HepG2 (cell line): ENCODE results near the gene MISFA. TPM values are rescaled to one million over a fixed set of nuclear protein-coding genes. Genes with fewer than 3 reads are reported as not detected.

ENCODE experiments used
- ARNT ChIP-seq: fragments of 450-650 bp; IDR thresholded peaks from 2 replicates; pipeline ENCODE4 v1.6.1; 2017
- BCL6 ChIP-seq: IDR thresholded peaks from 2 replicates; pipeline ENCODE4 v1.6.1; 2016; ENCODE audit warnings: missing genetic modification reagents, missing compliant biosample characterization
- BORCS8-MEF2B ChIP-seq: sonication (generic); formaldehyde crosslinking; IDR thresholded peaks from 2 replicates; pipeline ENCODE4 v1.8.0; 2022; ENCODE audit warnings: mild to moderate bottlenecking, missing genetic modification reagents
- ELF3 ChIP-seq: IDR thresholded peaks from 2 replicates; pipeline ENCODE4 v1.6.1; 2016; ENCODE audit warnings: missing genetic modification reagents, missing compliant biosample characterization
- FLYWCH1 ChIP-seq: sonication (generic); formaldehyde crosslinking; IDR thresholded peaks from 2 replicates; pipeline ENCODE4 v1.8.1; 2023; ENCODE audit warnings: mild to moderate bottlenecking, missing genetic modification reagents
- KDM2A ChIP-seq: sonication (generic); formaldehyde crosslinking; IDR thresholded peaks from 2 replicates; pipeline ENCODE4 v1.4.0; 2020; ENCODE audit warnings: low read depth, missing genetic modification reagents, borderline replicate concordance
- NFYB ChIP-seq: sonication (generic); formaldehyde crosslinking; IDR thresholded peaks from 2 replicates; pipeline ENCODE4 v1.4.0; 2020; ENCODE audit warnings: missing genetic modification reagents
- PHF5A ChIP-seq: IDR thresholded peaks from one replicate; pipeline ENCODE4 v1.6.1; 2018; ENCODE audit warnings: low read depth, missing genetic modification reagents; ENCODE audit not compliant: unreplicated experiment
- RARG ChIP-seq: sonication (generic); formaldehyde crosslinking; IDR thresholded peaks from 2 replicates; pipeline ENCODE4 v1.4.0; 2020; ENCODE audit warnings: low read depth, mild to moderate bottlenecking, missing genetic modification reagents
- YEATS2 ChIP-seq: sonication (generic); formaldehyde crosslinking; IDR thresholded peaks from 2 replicates; pipeline ENCODE4 v1.4.0; 2020; ENCODE audit warnings: missing genetic modification reagents, borderline replicate concordance
- ZNF878 ChIP-seq: sonication (generic); formaldehyde crosslinking; IDR thresholded peaks from 2 replicates; pipeline ENCODE4 v1.8.1; 2023; ENCODE audit warnings: mild to moderate bottlenecking, missing genetic modification reagents, moderate library complexity
- polyA plus RNA-seq, 8 experiments: library from polyadenylated mRNA; depleted of rRNA in 3 of 8; stranded (reverse) in 7 of 8; unstranded in 1 of 8; fragments of >200 nt; fragmentation: Illumina TruSeq in 4 of 8; extraction: Trizol in 4 of 8; gene quantifications; 2 replicates each; pipeline versions ENCODE4 v1.2.1 to v1.2.3, GENCODE V29; 2011 to 2016; ENCODE audit warnings: low read depth in 4 of 8, missing spikeins in 1 of 8, mixed read lengths in 1 of 8; ENCODE audit not compliant: insufficient read depth in 1 of 8
- total RNA-seq, 5 experiments: library from RNA; depleted of rRNA; stranded (reverse); fragments of >200 nt; fragmentation: Illumina TruSeq; extraction: Trizol; gene quantifications; 2 replicates each; pipeline ENCODE4 v1.2.3, GENCODE V29; 2016; ENCODE audit warnings: low read depth in 1 of 5
- TF ChIP-seq, protein P1 (sequence below): IDR thresholded peaks from 2 replicates; pipeline ENCODE4 v1.6.1; 2016; ENCODE audit warnings: control low read depth
- TF ChIP-seq, protein P2 (sequence below): sonication (generic); formaldehyde crosslinking; IDR thresholded peaks from 2 replicates; pipeline ENCODE4 v1.4.0; 2020; ENCODE audit warnings: missing genetic modification reagents
- TF ChIP-seq, protein P3 (sequence below): IDR thresholded peaks from 2 replicates; pipeline ENCODE4 v1.6.1; 2018; ENCODE audit warnings: missing genetic modification reagents
- TF ChIP-seq, protein P4 (sequence below): sonication (generic); formaldehyde crosslinking; IDR thresholded peaks from 2 replicates; pipeline ENCODE4 v1.8.0; 2022; ENCODE audit warnings: mild to moderate bottlenecking, missing genetic modification reagents; ENCODE audit not compliant: insufficient replicate concordance
- TF ChIP-seq, protein P5 (sequence below): IDR thresholded peaks from 2 replicates; pipeline ENCODE4 v1.6.1; 2016
- TF ChIP-seq, protein P6 (sequence below): sonication (generic); formaldehyde crosslinking; IDR thresholded peaks from 2 replicates; pipeline ENCODE4 v1.5.1; 2020; ENCODE audit warnings: missing genetic modification reagents, mild to moderate bottlenecking, borderline replicate concordance
- TF ChIP-seq, protein P7 (sequence below): sonication (generic); formaldehyde crosslinking; IDR thresholded peaks from 2 replicates; pipeline ENCODE4 v1.8.1; 2022; ENCODE audit warnings: mild to moderate bottlenecking, missing genetic modification reagents

MISFA gene
- total and polyA plus RNA-seq, 2 of the 13 experiments (the other 11 are each of a cell fraction or from before 2014, with no cell fraction given), result 1.4 to 5.4 TPM

DNA sequence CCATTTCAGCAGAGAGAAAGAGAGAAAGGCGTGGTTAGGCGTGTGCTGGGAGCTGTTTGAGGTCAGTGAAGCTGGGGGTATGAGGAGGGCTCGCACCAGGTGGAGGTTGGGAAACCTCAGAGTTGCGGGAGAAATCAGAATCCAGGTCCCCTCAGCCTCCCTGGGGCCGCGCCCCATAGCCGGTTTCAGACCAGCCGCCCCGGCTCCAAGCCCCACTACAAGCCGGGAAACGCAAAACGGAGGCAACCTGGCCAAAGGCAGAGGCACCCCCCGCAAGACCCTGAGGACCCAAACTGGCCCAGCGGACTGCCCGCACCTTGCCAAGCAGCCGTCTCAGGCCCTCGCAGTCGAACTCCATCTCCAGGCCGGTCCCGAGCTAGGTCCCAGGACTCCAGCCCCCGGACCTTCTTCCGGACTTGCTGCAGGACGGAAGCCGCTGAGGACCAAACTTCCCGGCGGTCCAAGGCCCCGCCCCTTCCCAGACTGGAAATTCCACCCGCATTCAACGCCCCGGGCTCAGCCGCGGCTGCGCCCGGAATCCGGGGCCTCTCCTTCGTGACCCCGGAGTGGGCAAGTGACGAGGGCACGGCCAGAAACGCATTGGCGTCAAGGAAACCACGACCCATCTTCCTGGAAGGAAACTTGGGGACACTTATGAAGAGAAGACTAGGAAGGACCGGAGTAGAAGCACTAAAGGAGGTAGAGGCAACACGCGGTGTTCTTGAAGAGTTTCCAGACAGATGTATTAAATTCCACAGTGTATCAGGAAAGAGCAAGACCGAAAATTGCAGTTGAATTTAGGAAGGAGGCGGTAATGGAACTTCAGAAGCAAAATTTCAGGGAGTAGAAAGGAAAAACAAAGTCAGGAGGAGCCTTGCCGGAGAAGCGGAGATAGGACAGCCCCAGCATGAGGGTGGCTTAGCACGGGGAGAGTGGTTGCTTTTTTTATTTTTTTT, 11.0 kb upstream of the MISFA start, which contains the start of gene UEVLD (continued):
- TF ChIP-seq NFYB (no peak), KDM2A (CRISPR knock-in tag) (peak; percentile 91), ZNF878 (CRISPR knock-in tag) (peak; percentile 43; the same call in 1 of the 2 replicates), ARNT (no peak), YEATS2 (CRISPR knock-in tag) (peak; percentile 87; the same call in 1 of the 2 replicates), PHF5A (CRISPR knock-in tag) (no peak), ELF3 (CRISPR knock-in tag) (peak; percentile 58), RARG (CRISPR knock-in tag) (0 out of 2 replicates have a peak, but pooled peaks have one; percentile 29), BCL6 (no peak), BORCS8-MEF2B (peak; percentile 55; the same call in 1 of the 2 replicates), FLYWCH1 (CRISPR knock-in tag) (no peak)
- TF ChIP-seq, protein P1, sequence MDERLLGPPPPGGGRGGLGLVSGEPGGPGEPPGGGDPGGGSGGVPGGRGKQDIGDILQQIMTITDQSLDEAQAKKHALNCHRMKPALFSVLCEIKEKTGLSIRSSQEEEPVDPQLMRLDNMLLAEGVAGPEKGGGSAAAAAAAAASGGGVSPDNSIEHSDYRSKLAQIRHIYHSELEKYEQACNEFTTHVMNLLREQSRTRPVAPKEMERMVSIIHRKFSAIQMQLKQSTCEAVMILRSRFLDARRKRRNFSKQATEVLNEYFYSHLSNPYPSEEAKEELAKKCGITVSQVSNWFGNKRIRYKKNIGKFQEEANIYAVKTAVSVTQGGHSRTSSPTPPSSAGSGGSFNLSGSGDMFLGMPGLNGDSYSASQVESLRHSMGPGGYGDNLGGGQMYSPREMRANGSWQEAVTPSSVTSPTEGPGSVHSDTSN (CRISPR knock-in tag), result no peak
- TF ChIP-seq, protein P2, sequence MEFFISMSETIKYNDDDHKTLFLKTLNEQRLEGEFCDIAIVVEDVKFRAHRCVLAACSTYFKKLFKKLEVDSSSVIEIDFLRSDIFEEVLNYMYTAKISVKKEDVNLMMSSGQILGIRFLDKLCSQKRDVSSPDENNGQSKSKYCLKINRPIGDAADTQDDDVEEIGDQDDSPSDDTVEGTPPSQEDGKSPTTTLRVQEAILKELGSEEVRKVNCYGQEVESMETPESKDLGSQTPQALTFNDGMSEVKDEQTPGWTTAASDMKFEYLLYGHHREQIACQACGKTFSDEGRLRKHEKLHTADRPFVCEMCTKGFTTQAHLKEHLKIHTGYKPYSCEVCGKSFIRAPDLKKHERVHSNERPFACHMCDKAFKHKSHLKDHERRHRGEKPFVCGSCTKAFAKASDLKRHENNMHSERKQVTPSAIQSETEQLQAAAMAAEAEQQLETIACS (CRISPR knock-in tag), result no peak
- TF ChIP-seq, protein P3, sequence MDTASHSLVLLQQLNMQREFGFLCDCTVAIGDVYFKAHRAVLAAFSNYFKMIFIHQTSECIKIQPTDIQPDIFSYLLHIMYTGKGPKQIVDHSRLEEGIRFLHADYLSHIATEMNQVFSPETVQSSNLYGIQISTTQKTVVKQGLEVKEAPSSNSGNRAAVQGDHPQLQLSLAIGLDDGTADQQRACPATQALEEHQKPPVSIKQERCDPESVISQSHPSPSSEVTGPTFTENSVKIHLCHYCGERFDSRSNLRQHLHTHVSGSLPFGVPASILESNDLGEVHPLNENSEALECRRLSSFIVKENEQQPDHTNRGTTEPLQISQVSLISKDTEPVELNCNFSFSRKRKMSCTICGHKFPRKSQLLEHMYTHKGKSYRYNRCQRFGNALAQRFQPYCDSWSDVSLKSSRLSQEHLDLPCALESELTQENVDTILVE, result peak; percentile 81
- TF ChIP-seq, protein P4, sequence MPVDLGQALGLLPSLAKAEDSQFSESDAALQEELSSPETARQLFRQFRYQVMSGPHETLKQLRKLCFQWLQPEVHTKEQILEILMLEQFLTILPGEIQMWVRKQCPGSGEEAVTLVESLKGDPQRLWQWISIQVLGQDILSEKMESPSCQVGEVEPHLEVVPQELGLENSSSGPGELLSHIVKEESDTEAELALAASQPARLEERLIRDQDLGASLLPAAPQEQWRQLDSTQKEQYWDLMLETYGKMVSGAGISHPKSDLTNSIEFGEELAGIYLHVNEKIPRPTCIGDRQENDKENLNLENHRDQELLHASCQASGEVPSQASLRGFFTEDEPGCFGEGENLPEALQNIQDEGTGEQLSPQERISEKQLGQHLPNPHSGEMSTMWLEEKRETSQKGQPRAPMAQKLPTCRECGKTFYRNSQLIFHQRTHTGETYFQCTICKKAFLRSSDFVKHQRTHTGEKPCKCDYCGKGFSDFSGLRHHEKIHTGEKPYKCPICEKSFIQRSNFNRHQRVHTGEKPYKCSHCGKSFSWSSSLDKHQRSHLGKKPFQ (CRISPR knock-in tag), result no peak
- TF ChIP-seq, protein P5, sequence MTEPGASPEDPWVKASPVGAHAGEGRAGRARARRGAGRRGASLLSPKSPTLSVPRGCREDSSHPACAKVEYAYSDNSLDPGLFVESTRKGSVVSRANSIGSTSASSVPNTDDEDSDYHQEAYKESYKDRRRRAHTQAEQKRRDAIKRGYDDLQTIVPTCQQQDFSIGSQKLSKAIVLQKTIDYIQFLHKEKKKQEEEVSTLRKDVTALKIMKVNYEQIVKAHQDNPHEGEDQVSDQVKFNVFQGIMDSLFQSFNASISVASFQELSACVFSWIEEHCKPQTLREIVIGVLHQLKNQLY (CRISPR knock-in tag), result no peak
- TF ChIP-seq, protein P6, sequence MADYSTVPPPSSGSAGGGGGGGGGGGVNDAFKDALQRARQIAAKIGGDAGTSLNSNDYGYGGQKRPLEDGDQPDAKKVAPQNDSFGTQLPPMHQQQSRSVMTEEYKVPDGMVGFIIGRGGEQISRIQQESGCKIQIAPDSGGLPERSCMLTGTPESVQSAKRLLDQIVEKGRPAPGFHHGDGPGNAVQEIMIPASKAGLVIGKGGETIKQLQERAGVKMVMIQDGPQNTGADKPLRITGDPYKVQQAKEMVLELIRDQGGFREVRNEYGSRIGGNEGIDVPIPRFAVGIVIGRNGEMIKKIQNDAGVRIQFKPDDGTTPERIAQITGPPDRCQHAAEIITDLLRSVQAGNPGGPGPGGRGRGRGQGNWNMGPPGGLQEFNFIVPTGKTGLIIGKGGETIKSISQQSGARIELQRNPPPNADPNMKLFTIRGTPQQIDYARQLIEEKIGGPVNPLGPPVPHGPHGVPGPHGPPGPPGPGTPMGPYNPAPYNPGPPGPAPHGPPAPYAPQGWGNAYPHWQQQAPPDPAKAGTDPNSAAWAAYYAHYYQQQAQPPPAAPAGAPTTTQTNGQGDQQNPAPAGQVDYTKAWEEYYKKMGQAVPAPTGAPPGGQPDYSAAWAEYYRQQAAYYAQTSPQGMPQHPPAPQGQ (CRISPR knock-in tag), result peak; percentile 61; the same call in 1 of the 2 replicates
- TF ChIP-seq, protein P7, sequence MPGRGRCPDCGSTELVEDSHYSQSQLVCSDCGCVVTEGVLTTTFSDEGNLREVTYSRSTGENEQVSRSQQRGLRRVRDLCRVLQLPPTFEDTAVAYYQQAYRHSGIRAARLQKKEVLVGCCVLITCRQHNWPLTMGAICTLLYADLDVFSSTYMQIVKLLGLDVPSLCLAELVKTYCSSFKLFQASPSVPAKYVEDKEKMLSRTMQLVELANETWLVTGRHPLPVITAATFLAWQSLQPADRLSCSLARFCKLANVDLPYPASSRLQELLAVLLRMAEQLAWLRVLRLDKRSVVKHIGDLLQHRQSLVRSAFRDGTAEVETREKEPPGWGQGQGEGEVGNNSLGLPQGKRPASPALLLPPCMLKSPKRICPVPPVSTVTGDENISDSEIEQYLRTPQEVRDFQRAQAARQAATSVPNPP (CRISPR knock-in tag), result no peak
